Omental fat pad (tissue), 4 donors: ENCODE results near the gene AKAP12. TPM values are rescaled to one million over a fixed set of nuclear protein-coding genes. Genes with fewer than 3 reads are reported as not detected.

ENCODE experiments used
- ATAC-seq: fragments of 150-250 bp; one replicate; pipeline ENCODE4 v1.9.1; 2016; ENCODE audit warnings: mild to moderate bottlenecking, moderate library complexity; ENCODE audit not compliant: low FRiP score
- DNase-seq: peaks from one replicate; pipeline ENCODE4 v3.0.0-alpha.2; 2019; ENCODE audit warnings: low spot score
- total RNA-seq, 4 donors: library from RNA; depleted of rRNA; stranded (reverse); fragments of >200 nt; gene quantifications; one replicate each; pipeline ENCODE4 v1.1.0, GENCODE V29; 2016
- TF ChIP-seq, protein P1 (sequence below), 3 donors: fragments of 450-650 bp; IDR thresholded peaks; one replicate each; pipeline ENCODE4 v1.5.1; 2016 to 2017; ENCODE audit warnings: antibody characterized with exemption in 3 of 3, mild to moderate bottlenecking in 3 of 3, moderate library complexity in 2 of 3

The AKAP12 gene
- total RNA-seq, 4 donors from 2014 or later: 151 to 488 (median 216) TPM

- TF ChIP-seq, protein P1, sequence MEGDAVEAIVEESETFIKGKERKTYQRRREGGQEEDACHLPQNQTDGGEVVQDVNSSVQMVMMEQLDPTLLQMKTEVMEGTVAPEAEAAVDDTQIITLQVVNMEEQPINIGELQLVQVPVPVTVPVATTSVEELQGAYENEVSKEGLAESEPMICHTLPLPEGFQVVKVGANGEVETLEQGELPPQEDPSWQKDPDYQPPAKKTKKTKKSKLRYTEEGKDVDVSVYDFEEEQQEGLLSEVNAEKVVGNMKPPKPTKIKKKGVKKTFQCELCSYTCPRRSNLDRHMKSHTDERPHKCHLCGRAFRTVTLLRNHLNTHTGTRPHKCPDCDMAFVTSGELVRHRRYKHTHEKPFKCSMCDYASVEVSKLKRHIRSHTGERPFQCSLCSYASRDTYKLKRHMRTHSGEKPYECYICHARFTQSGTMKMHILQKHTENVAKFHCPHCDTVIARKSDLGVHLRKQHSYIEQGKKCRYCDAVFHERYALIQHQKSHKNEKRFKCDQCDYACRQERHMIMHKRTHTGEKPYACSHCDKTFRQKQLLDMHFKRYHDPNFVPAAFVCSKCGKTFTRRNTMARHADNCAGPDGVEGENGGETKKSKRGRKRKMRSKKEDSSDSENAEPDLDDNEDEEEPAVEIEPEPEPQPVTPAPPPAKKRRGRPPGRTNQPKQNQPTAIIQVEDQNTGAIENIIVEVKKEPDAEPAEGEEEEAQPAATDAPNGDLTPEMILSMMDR (IDR thresholded peaks at IDR 0.05): no peak
- ATAC-seq (no peak), DNase-seq (no peak)
Observed at GRCh38 chr6:151207674-151208073, 32.1 kb upstream of the AKAP12 start.

- TF ChIP-seq, protein P1 (IDR thresholded peaks at IDR 0.05): no peak
- DNase-seq: no peak
- ATAC-seq: no peak
Observed at GRCh38 chr6:151209071-151209831, 30.5 kb upstream of the AKAP12 start.

DNA sequence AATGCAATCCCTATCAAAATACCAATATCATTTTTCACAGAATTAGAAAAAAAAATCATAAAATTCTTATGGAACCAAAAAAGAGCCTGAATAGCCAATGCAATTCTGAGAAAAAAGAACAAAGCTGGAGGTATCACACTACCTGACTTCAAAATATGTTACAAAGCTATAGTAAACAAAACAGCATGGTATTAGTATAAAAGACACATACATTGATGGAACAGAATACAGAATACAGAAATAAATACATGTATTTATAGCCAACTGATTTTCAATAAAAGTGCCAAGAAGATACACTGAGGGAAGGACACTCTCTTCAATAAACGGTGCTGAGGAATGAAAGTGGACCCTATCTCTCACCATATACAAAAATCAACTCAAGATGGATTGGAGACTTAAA lies 28.7 kb upstream of the AKAP12 start:
- ATAC-seq (no peak), DNase-seq (no peak)
- TF ChIP-seq, protein P1 (IDR thresholded peaks at IDR 0.05): no peak

GRCh38 chr6:151213352-151213751 lies 26.4 kb upstream of the AKAP12 start:
- TF ChIP-seq, protein P1 (IDR thresholded peaks at IDR 0.05): no peak
- DNase-seq (no peak), ATAC-seq (no peak)

DNA sequence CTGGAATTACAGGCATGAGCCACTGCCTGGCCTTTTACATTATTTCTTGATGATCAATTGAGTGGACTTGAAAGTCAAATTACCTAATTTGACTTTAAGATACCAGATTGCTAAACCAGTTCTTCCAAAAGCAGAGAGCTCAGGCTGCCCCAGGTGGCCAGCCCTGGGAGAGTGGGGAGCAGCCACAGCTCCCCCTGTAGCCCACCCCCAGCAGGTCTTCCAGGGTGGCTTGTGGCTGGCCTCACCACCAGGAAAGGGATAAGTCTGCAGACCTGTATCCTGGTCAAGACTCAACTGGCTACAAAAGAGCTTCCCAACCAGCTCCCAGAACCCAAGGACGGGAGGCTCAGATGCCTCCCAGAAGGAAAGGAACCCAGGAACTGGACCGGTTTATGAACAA lies 23.8 kb upstream of the AKAP12 start:
- no peak for ATAC-seq
- DNase-seq: no peak
- TF ChIP-seq, protein P1 (IDR thresholded peaks at IDR 0.05): no peak

DNA sequence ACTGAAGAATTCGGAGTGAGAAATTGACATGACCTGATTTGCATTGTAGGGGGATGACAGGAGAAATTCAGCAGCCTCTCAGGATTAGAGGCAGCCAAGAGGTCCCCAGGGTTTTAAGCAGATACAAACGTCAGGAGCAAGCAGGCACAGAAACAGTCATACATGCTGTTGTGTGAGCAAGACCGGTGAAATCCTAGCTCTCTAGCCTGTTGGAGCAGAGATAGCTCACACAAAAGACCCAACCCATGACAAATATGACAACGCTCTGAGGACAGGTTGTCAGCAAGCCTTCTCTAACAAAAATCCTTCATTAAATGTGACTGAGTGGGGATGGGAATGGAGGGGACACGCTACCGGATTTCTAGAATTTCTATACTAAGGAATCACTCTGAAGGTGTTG lies 23.0 kb upstream of the AKAP12 start:
- no peak for ATAC-seq
- TF ChIP-seq, protein P1 (IDR thresholded peaks at IDR 0.05): no peak
- no peak for DNase-seq

GRCh38 chr6:151219192-151219591 lies 20.6 kb upstream of the AKAP12 start:
- no peak for DNase-seq
- no peak for ATAC-seq
- TF ChIP-seq, protein P1 (IDR thresholded peaks at IDR 0.05): no peak
